ENCODE results near the gene NUP210.

The NUP210 gene

GRCh38 chr3:13411186-13411860, 8.8 kb downstream of the NUP210 start:
- H3K27me3 ChIP-seq (ENCODE audit: insufficient read depth, low read depth, severe bottlenecking) = no peaks in the 10 kb centered on the region
- no peak for DNase-seq
- H3K9me3 ChIP-seq (ENCODE audit: severe bottlenecking) = peaks cover 6% of the 10 kb centered on the region
- H3K4me3 ChIP-seq (ENCODE audit: low read depth, low read length) = no peak overlapping the region
- peaks cover 17% of the 10 kb centered on the region for H3K36me3 ChIP-seq
- TF ChIP-seq CTCF (IDR thresholded peaks at IDR 0.05; ENCODE audit: low read depth, low read length) = no peak
- no peak overlapping the region for H3K27ac ChIP-seq

- DNase-seq = no peak
- peaks cover 8% of the 10 kb centered on the region for H3K36me3 ChIP-seq
- TF ChIP-seq CTCF (IDR thresholded peaks at IDR 0.05; ENCODE audit: low read depth, low read length) = no peak
- H3K27ac ChIP-seq = no peak overlapping the region
- no peak overlapping the region for H3K4me3 ChIP-seq (ENCODE audit: low read depth, low read length)
- H3K9me3 ChIP-seq (ENCODE audit: severe bottlenecking) = peaks cover 6% of the 10 kb centered on the region
- no peaks in the 10 kb centered on the region for H3K27me3 ChIP-seq (ENCODE audit: insufficient read depth, low read depth, severe bottlenecking)
Measured at GRCh38 chr3:13408890-13409289, 11.2 kb downstream of the NUP210 start.

- H3K9me3 ChIP-seq (ENCODE audit: severe bottlenecking) = peaks cover 6% of the 10 kb centered on the region
- TF ChIP-seq CTCF (IDR thresholded peaks at IDR 0.05; ENCODE audit: low read depth, low read length) = no peak
- peaks cover 8% of the 10 kb centered on the region for H3K36me3 ChIP-seq
- no peak overlapping the region for H3K4me3 ChIP-seq (ENCODE audit: low read depth, low read length)
- H3K27ac ChIP-seq = no peak overlapping the region
- DNase-seq = no peak
- H3K27me3 ChIP-seq (ENCODE audit: insufficient read depth, low read depth, severe bottlenecking) = no peaks in the 10 kb centered on the region
Measured at GRCh38 chr3:13407926-13408325, 12.2 kb downstream of the NUP210 start.

GRCh38 chr3:13407475-13407874, 12.6 kb downstream of the NUP210 start:
- no peak overlapping the region for H3K4me3 ChIP-seq (ENCODE audit: low read depth, low read length)
- H3K27me3 ChIP-seq (ENCODE audit: insufficient read depth, low read depth, severe bottlenecking) = no peaks in the 10 kb centered on the region
- peaks cover 8% of the 10 kb centered on the region for H3K36me3 ChIP-seq
- no peak for TF ChIP-seq CTCF (IDR thresholded peaks at IDR 0.05; ENCODE audit: low read depth, low read length)
- no peak overlapping the region for H3K27ac ChIP-seq
- no peak for DNase-seq
- H3K9me3 ChIP-seq (ENCODE audit: severe bottlenecking) = peaks cover 6% of the 10 kb centered on the region

- no peak for DNase-seq
- H3K4me3 ChIP-seq (ENCODE audit: low read depth, low read length) = no peak overlapping the region
- H3K36me3 ChIP-seq = peaks cover 8% of the 10 kb centered on the region
- no peaks in the 10 kb centered on the region for H3K27me3 ChIP-seq (ENCODE audit: insufficient read depth, low read depth, severe bottlenecking)
- H3K9me3 ChIP-seq (ENCODE audit: severe bottlenecking) = peaks cover 6% of the 10 kb centered on the region
- H3K27ac ChIP-seq = no peak overlapping the region
- TF ChIP-seq CTCF (IDR thresholded peaks at IDR 0.05; ENCODE audit: low read depth, low read length) = no peak
Measured at GRCh38 chr3:13406190-13406589, 13.9 kb downstream of the NUP210 start.

GRCh38 chr3:13405614-13406013, 14.5 kb downstream of the NUP210 start:
- TF ChIP-seq CTCF (IDR thresholded peaks at IDR 0.05; ENCODE audit: low read depth, low read length) = no peak
- Histone ChIP-seq H3K36me3 (peaks cover 8% of the 10 kb centered on the region), H3K9me3 (ENCODE audit: severe bottlenecking) (peaks cover 6% of the 10 kb centered on the region), H3K27ac (no peak overlapping the region), H3K4me3 (ENCODE audit: low read depth, low read length) (no peak overlapping the region), H3K27me3 (ENCODE audit: insufficient read depth, low read depth, severe bottlenecking) (no peaks in the 10 kb centered on the region)
- DNase-seq = no peak
